Jurkat, Clone E6-1 (cell line): Measurements from ENCODE around the gene ATP1B3.

ENCODE experiments used
- DNase-seq: peaks from one replicate; pipeline ENCODE4 v3.0.0-alpha.2; 2011; ENCODE audit warnings: low read depth, low spot score
- H3K4me3 ChIP-seq: 2 replicates; pipeline ENCODE4 v1.5.1; 2011; ENCODE audit warnings: mild to moderate bottlenecking, low read length, control low read depth, moderate library complexity

Gene ATP1B3

GRCh38 chr3:141933421-141934300 is 57.2 kb downstream of the ATP1B3 start:
- DNase-seq: peak; percentile 73
- H3K4me3 ChIP-seq: no peak overlapping the region

DNA sequence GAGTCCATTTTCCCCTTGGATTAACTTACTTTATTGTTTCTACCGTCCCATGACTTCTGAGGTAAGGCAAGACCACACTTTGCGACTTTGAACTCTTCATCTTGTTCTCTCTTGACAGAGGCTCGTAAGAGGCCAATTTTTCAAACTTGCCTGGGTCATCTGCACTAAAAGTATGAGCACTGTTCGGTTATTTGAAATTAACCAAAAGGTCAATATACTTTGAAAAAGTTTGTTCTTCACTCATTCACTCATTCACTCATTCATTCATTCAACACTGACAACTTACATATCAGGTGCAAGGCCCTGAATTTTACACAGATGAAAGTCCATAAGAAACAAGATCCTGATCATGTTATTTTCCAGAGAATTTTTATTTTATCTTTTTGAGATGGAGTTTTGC is 57.9 kb downstream of the ATP1B3 start:
- no peak for DNase-seq

DNA sequence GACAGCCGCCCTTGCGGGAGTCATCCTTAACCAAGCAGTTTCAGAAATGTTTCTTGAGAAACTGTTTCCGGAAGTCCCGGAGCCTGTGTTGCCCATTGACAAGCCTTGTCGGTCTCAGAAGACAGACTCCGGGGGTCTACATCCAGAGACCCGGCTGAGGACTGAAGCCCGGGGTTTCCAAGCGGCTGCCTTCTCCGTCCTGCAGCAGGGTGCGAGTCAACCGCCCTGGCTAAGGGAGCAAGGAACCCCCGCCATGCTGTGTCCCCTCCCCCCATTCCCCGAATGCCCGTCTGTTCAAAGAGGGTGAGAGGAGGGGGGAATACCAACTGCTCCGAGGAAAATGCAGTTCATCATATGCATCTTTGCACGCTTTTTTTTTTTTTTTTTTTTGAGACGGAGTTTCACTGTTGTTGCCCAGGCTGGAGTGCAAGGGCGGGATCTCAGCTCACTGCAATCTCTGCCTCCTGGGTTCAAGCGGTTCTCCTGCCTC is 61.6 kb downstream of the ATP1B3 start:
- no peak overlapping the region for H3K4me3 ChIP-seq
- no peak for DNase-seq

More for the DNA sequence above, 57.9 kb downstream of the ATP1B3 start:
- H3K4me3 ChIP-seq: no peak overlapping the region

DNA sequence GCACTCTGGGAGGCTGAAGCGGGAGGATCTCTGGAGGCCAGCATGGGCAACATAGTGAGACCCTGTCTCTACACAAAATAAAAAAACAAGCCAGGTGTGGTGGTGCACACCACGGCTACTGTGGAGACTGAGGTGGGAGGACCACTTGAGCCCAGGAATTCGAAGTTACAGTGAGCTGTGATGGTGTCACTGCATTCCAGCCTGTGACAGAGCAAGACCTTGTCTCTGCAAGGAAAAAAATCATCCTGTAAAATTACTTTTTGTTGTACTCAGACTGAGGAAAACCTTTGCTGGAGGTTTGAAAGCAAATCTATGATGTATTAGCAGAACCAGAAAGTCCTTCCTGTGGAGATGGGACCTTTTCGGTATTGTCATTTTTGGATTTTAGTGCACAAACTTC is 63.3 kb downstream of the ATP1B3 start:
- DNase-seq: no peak
- no peak overlapping the region for H3K4me3 ChIP-seq

GRCh38 chr3:141940194-141940776 is 63.8 kb downstream of the ATP1B3 start:
- no peak overlapping the region for H3K4me3 ChIP-seq
- no peak for DNase-seq

DNA sequence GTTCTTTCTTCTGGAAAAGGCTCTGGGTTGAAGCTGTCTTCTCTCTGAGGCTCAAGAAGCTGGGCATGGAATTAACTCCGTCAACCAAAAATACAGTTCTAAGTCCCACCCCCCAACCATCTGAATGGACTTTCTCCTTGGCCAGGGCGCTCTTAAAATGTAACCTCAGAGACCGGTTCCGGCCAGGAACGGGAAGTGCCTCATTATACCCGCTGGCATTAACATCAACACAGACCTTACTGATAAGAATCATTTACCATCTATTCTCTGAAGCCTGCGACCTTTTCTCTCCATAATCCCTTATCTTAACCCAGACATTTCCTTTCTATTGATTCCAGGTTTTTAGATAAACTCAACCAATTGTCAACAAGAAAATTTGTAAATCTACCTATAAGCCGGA is 64.7 kb downstream of the ATP1B3 start:
- DNase-seq: no peak
- no peak overlapping the region for H3K4me3 ChIP-seq

DNA sequence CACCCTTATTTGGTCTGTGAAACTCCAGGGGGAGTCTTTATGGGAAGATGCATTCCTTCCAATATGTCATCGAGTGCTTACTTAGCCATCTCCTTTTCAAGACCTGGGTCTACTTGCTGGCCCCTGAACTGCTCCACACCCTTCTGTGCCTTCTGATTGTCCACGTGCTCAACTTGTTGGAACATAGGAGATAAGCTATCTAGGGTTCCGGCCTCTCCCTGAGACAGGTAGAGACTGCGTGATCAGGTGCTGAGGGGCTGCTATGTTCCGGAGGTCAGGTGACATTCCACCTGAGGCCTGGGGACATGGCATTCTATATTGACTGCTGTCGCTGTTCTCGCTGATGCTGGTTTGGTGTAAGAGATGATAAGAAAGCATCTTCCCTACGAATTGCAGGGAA is 65.6 kb downstream of the ATP1B3 start:
- H3K4me3 ChIP-seq: no peak overlapping the region
- DNase-seq: no peak

DNA sequence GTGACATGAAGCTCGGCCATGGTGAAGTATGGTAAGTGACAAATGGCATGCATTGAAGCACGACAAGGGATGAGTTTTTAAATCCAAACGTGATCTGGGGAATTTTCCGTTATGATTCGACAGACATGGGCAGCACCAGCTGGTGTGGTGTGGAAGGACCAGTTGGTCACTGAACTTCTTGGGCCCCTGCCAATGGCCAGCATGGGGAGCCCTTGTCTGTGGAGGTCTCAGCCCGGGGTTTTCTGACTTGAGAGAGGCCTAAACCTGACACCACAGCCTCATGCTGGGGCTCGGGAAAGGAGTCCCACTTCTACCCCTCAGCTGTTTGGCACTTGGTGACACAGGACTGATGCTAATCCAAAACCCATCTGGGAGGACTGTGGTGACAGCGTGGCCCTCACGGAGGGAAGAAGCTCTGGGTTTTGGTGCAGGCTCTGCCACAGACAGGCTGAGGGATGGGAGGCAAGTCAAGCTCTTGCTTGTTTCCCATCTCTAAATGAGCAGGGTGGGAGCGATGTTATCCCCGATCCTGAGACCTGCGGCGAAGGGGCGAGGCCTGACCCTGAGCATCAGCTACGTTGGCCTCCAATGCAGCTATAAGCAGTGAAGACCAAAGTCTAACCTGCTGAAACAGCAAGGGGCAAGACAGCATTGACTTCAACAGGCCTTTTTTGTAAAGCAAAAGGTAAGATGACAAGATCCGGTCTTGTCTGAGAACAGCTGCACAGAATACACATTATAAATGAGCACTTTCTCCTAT is 69.5 kb downstream of the ATP1B3 start:
- no peak overlapping the region for H3K4me3 ChIP-seq
- DNase-seq: no peak

DNA sequence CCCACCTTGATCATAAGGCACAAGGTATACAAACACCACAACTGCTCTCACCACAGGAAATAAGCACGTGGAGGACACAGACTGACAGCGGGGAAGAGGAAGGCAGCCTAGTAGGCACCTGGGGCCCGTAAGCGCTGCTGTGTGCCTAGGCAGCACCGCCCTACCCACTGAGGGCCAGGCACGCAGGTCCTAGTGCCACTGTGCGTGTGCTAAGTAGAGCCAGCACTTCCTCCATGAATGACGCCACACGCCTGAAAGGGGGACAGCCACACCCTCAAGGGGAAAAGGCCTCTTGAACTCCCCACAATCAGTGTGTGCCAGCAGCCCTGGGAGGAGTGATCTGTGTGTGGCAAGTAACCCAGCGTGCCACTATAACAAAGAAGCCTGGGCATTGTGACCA is 73.0 kb downstream of the ATP1B3 start:
- DNase-seq: no peak
- H3K4me3 ChIP-seq: no peak overlapping the region

- DNase-seq: no peak
- H3K4me3 ChIP-seq: no peak overlapping the region
Measured at GRCh38 chr3:141949972-141950371, 73.5 kb downstream of the ATP1B3 start.

DNA sequence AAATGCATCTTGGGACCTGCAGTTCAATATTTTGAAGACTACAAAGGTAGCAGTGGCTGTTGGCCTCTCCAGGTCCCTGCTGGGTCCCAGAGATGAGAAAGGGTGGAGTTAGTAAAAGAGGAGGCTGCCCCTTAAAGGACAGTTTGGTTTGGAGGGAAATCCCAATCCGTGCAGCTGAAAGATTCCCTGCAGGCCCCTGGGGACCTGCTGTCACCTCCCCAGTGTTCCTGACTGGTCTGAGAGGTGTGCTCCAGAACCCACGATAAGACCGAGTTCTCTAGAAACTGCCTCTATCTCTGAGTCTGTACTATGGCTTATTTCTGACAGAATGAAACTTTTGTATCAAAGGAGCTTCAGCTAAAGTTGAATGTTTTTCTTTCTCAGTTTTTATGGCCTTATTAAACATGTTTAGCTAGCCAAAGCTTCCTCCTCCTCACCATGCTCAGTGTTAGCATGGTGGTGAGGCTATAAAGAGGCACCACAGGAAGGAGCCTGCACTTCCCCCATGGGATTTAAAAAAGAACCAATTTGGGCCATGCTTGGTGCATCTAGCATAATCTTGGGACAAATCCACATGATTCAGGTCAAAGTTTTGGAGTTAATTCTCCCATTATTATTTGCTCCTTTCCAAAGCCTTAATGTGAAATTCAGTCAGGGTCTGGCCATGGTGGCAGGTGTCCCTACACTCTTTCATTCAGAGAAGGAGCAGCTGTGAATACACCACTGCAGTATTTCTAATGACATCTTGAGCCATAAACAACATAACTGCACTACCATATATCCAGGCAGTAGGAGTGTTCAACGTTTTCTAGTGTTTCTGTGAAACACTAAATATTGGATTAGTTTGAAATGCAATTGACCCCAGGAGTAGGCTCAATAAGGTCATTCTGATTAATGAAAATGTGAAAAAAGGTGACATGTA is 74.4 kb downstream of the ATP1B3 start:
- no peak for DNase-seq
- no peak overlapping the region for H3K4me3 ChIP-seq

DNA sequence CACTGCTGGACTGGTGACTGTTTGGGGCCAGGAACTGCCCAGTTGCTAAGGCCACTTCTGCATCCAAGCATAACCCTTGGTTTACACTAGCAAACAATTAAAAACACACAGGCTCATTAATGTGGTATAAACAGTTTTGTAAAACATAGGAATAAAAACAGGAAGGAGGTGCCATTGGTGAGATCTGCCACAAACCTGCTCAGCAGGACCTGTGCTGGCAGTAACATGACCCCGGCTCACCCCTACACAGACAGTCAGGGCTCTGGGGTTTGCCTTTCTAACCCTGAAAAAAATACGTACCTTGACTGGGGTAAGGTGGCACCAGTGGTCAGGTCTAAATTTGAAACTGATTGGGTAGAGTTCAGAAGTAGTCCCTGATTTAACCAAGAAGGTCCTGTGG is 76.2 kb downstream of the ATP1B3 start:
- no peak for DNase-seq
- no peak overlapping the region for H3K4me3 ChIP-seq

GRCh38 chr3:141955175-141955574 is 78.7 kb downstream of the ATP1B3 start:
- peak overlapping the region; percentile 5; the same call in 1 of the 2 replicates for H3K4me3 ChIP-seq
- DNase-seq: peak; percentile 52

GRCh38 chr3:141959589-141960554 is 83.4 kb downstream of the ATP1B3 start:
- no peak for DNase-seq
- H3K4me3 ChIP-seq: no peak overlapping the region

DNA sequence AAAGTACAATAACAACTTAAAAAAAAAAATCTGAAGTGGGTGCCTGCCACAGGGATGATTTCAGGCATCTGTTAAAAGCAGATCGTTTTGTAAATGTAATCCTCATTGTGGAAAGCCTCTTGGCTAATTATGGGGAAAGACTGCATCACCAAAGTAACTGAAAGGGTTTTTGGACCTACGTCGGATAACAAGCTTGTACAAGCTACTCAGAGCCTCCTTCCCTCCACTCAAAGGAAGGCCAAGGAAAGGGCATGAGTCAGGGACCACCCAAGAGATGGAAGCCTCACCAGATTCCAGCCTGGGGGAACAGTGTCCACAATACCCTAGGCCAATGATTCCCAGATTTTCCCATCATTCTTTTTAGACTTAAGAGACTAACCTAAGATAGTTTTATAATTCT is 84.3 kb downstream of the ATP1B3 start:
- no peak for DNase-seq
- no peak overlapping the region for H3K4me3 ChIP-seq

- no peak overlapping the region for H3K4me3 ChIP-seq
- DNase-seq: no peak
Measured at GRCh38 chr3:141963301-141963700, 86.9 kb downstream of the ATP1B3 start.

DNA sequence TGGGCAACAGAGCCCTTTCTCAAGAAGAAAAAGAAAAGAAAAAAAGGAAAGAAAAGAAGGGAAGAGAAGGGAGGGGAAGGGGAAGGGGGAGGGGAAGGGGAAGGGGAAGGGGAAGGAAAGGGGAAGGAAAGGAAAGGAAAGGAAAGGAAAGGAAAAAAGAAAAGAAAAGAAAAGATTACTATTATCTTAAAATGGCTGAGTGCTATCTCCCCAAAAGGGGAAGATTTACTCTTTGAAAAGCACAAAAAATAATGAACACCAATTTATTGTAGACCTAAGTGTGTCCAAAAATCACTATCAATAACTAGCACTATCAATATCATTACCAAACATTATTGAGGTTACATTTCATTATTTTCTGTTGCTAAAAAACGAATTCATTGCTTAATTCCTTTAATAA is 89.0 kb downstream of the ATP1B3 start:
- no peak for DNase-seq
- no peak overlapping the region for H3K4me3 ChIP-seq

- H3K4me3 ChIP-seq: no peak overlapping the region
Measured at GRCh38 chr3:141969711-141970110, 93.3 kb downstream of the ATP1B3 start.

More at GRCh38 chr3:141969711-141970110, 93.3 kb downstream of the ATP1B3 start:
- DNase-seq: no peak
